ENCODE measurements around the gene FUCA1. TPM values are rescaled to one million over a fixed set of nuclear protein-coding genes. Genes with fewer than 3 reads are reported as not detected.
"Not testable (repeated sequence)": the region's sequence is repeated elsewhere in the genome, so short reads cannot be mapped to it uniquely, and the experiment has no call there.

Gene FUCA1
- polyA plus RNA-seq, 3 donors, result 37.3 to 43.1 (median 37.4) TPM

- DNase-seq (ENCODE audit: extremely low read depth in 1 of 11, low read depth in 9 of 11, low spot score in 4 of 11), result no peak
Measured at GRCh38 chr1:23816906-23817305, 51.2 kb downstream of the FUCA1 start.

GRCh38 chr1:23816361-23816760 is 51.7 kb downstream of the FUCA1 start:
- DNase-seq (ENCODE audit: extremely low read depth in 1 of 11, low read depth in 9 of 11, low spot score in 4 of 11), result no peak

- DNase-seq (ENCODE audit: extremely low read depth in 1 of 11, low read depth in 9 of 11, low spot score in 4 of 11), result no peak
Measured at GRCh38 chr1:23814016-23814415, 54.1 kb downstream of the FUCA1 start.

GRCh38 chr1:23810818-23811540 is 57.1 kb downstream of the FUCA1 start:
- DNase-seq (ENCODE audit: extremely low read depth in 1 of 11, low read depth in 9 of 11, low spot score in 4 of 11), result no peak

- peak in 1 of 11 donors; percentile 21 for DNase-seq (ENCODE audit: extremely low read depth in 1 of 11, low read depth in 9 of 11, low spot score in 4 of 11)
Measured at GRCh38 chr1:23809751-23810171, 58.3 kb downstream of the FUCA1 start.

GRCh38 chr1:23807453-23807852 is 60.6 kb downstream of the FUCA1 start:
- no peak for DNase-seq (ENCODE audit: extremely low read depth in 1 of 11, low read depth in 9 of 11, low spot score in 4 of 11)

GRCh38 chr1:23806280-23806679 is 61.8 kb downstream of the FUCA1 start:
- no peak for DNase-seq (ENCODE audit: extremely low read depth in 1 of 11, low read depth in 9 of 11, low spot score in 4 of 11)

GRCh38 chr1:23805025-23805424 is 63.1 kb downstream of the FUCA1 start:
- DNase-seq (ENCODE audit: extremely low read depth in 1 of 11, low read depth in 9 of 11, low spot score in 4 of 11), result no peak

- no peak for DNase-seq (ENCODE audit: extremely low read depth in 1 of 11, low read depth in 9 of 11, low spot score in 4 of 11)
Measured at GRCh38 chr1:23804183-23804835, 63.8 kb downstream of the FUCA1 start.

- no peak for DNase-seq (ENCODE audit: extremely low read depth in 1 of 11, low read depth in 9 of 11, low spot score in 4 of 11)
Measured at GRCh38 chr1:23803674-23804073, 64.4 kb downstream of the FUCA1 start.

GRCh38 chr1:23802809-23803342 is 65.2 kb downstream of the FUCA1 start:
- DNase-seq (ENCODE audit: extremely low read depth in 1 of 11, low read depth in 9 of 11, low spot score in 4 of 11), result not testable (repeated sequence)

- DNase-seq (ENCODE audit: extremely low read depth in 1 of 11, low read depth in 9 of 11, low spot score in 4 of 11), result no peak
Measured at GRCh38 chr1:23801876-23802275, 66.2 kb downstream of the FUCA1 start.

- DNase-seq (ENCODE audit: extremely low read depth in 1 of 11, low read depth in 9 of 11, low spot score in 4 of 11), result no peak
Measured at GRCh38 chr1:23801338-23801748, 66.7 kb downstream of the FUCA1 start.

GRCh38 chr1:23800400-23801337 is 67.4 kb downstream of the FUCA1 start, which contains the start of gene GALE:
TSS of gene GALE (minus strand) at chr1:23800754. CDS start at chr1:23799007, 1,747 bp downstream.
- peak; percentile 82 to 94 (median 91) for DNase-seq (ENCODE audit: extremely low read depth in 1 of 11, low read depth in 9 of 11, low spot score in 4 of 11)

- peak in 2 of 11 donors; percentile 14 to 50 for DNase-seq (ENCODE audit: extremely low read depth in 1 of 11, low read depth in 9 of 11, low spot score in 4 of 11)
Measured at GRCh38 chr1:23799570-23800399, 68.3 kb downstream of the FUCA1 start.

GRCh38 chr1:23799255-23799569 is 68.9 kb downstream of the FUCA1 start:
- no peak for DNase-seq (ENCODE audit: extremely low read depth in 1 of 11, low read depth in 9 of 11, low spot score in 4 of 11)

- no peak for DNase-seq (ENCODE audit: extremely low read depth in 1 of 11, low read depth in 9 of 11, low spot score in 4 of 11)
Measured at GRCh38 chr1:23798662-23799142, 69.4 kb downstream of the FUCA1 start.
